Measurements from ENCODE around the gene HBE1.
"Not testable (repeated sequence)": the region's sequence is repeated elsewhere in the genome, so short reads cannot be mapped to it uniquely, and the experiment has no call there.

Gene HBE1

DNA sequence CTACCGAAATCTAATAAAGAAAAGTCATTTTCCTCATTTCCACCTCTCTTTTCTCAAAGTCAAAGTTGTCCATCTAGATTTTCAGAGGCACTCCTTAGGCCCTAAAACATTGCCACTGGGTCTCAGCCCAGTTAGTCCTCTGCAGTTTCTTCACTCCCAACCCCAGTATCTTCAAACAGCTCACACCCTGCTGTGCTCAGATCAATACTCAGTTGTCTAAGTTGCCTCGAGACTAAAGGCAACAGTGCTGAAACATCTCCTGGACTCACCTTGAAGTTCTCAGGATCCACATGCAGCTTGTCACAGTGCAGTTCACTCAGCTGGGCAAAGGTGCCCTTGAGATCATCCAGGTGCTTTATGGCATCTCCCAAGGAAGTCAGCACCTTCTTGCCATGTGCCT is 15.7 kb downstream of the HBE1 start:
- H3K4me1 ChIP-seq (ENCODE audit: control insufficient read depth, insufficient read depth, low read length); H3K4me3 ChIP-seq (ENCODE audit: insufficient read depth, low read depth, low read length); H3K27ac ChIP-seq (ENCODE audit: insufficient read depth, low read depth, low read length, poor library complexity, severe bottlenecking); H3K27me3 ChIP-seq (ENCODE audit: control insufficient read depth, insufficient read depth, low read length, poor library complexity, severe bottlenecking); H3K36me3 ChIP-seq (ENCODE audit: control insufficient read depth, insufficient read depth, low read length); H3K9me3 ChIP-seq (ENCODE audit: control insufficient read depth, low read length): not testable (repeated sequence)
- WGBS, 2 experiments: 92% methylated on average over 2 of the region's 2 CpGs

GRCh38 chr11:5253440-5253839 is 16.3 kb downstream of the HBE1 start:
- H3K36me3 ChIP-seq (ENCODE audit: control insufficient read depth, insufficient read depth, low read length); H3K9me3 ChIP-seq (ENCODE audit: control insufficient read depth, low read length): not testable (repeated sequence)
- 81% methylated on average over 5 of the region's 5 CpGs for WGBS, 2 experiments

GRCh38 chr11:5252919-5253265 is 16.9 kb downstream of the HBE1 start:
- no peaks in the 10 kb centered on the region for H3K36me3 ChIP-seq (ENCODE audit: control insufficient read depth, insufficient read depth, low read length)
- H3K9me3 ChIP-seq (ENCODE audit: control insufficient read depth, low read length): no peaks in the 10 kb centered on the region
- 95 to 97% methylated on average over 1 of the region's 1 CpG for WGBS, 2 experiments
- H3K4me1 ChIP-seq (ENCODE audit: control insufficient read depth, insufficient read depth, low read length): no peaks in the 10 kb centered on the region
- no peaks in the 10 kb centered on the region for H3K27me3 ChIP-seq (ENCODE audit: control insufficient read depth, insufficient read depth, low read length, poor library complexity, severe bottlenecking)
- no peak overlapping the region for H3K27ac ChIP-seq (ENCODE audit: insufficient read depth, low read depth, low read length, poor library complexity, severe bottlenecking)
- H3K4me3 ChIP-seq (ENCODE audit: insufficient read depth, low read depth, low read length): no peak overlapping the region

More at GRCh38 chr11:5253440-5253839, 16.3 kb downstream of the HBE1 start:
- H3K4me1 ChIP-seq (ENCODE audit: control insufficient read depth, insufficient read depth, low read length); H3K27me3 ChIP-seq (ENCODE audit: control insufficient read depth, insufficient read depth, low read length, poor library complexity, severe bottlenecking); H3K4me3 ChIP-seq (ENCODE audit: insufficient read depth, low read depth, low read length); H3K27ac ChIP-seq (ENCODE audit: insufficient read depth, low read depth, low read length, poor library complexity, severe bottlenecking): not testable (repeated sequence)

DNA sequence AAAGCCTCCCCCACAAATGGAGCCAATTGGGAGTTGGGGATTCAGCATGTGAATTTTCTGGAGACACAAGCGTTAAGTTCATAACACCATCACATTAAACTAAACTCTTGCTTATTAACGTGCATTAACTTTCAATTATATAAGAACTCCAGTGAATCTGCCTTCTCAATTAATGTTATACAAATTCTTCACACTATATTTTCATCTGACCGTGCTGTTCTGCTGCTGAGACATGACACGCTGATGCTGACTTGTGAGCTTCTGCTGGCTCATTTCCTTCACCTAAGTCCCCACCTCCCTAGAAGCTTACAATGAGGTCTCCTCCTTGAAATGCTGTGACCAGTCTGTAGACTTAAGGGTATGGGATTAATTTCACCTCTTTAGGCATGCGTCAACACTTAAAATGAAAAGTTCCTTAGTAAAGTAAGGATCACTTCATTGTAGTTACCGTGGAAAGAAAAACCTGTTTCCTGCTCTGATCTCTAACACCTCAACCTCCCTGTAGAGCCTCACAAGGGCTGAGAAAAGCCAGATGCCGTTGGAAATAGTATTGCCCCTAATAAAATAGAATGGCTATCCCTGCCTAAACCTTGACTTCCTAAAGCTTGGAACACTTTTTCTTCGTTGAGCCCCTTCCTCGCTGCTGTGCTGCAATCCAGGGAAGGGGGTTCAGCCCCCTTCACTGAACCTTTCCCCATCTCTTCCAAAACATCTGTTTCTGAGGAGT is 17.4 kb downstream of the HBE1 start:
- 91 to 94% methylated on average over 9 of the region's 9 CpGs for WGBS, 2 experiments
- Histone ChIP-seq H3K27ac (ENCODE audit: insufficient read depth, low read depth, low read length, poor library complexity, severe bottlenecking) (no peak overlapping the region), H3K27me3 (ENCODE audit: control insufficient read depth, insufficient read depth, low read length, poor library complexity, severe bottlenecking) (no peaks in the 10 kb centered on the region)

DNA sequence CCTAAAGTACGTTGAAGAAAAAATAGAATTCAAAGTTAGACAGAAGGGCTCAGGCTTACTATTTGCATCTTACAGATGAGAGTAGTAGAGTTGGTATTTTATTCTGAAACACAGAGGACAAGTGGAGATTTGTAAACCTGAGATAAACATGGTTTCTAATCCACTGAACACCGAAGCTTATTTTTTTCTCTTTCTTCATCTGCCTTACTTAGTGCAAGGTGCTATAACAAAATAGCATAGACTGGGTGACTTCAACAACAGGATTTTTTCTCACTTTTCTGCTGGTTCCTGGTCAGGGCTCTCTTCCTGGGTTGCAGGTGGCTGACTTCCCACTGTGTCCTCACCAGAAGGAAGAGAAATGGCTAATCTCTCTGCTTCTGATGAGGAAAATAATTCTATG is 18.0 kb downstream of the HBE1 start:
- H3K36me3 ChIP-seq (ENCODE audit: control insufficient read depth, insufficient read depth, low read length): no peaks in the 10 kb centered on the region
- WGBS, 2 experiments: 92% methylated on average over 1 to 2 of the region's 2 CpGs
- H3K27ac ChIP-seq (ENCODE audit: insufficient read depth, low read depth, low read length, poor library complexity, severe bottlenecking): no peak overlapping the region
- no peaks in the 10 kb centered on the region for H3K4me1 ChIP-seq (ENCODE audit: control insufficient read depth, insufficient read depth, low read length)
- H3K27me3 ChIP-seq (ENCODE audit: control insufficient read depth, insufficient read depth, low read length, poor library complexity, severe bottlenecking): no peaks in the 10 kb centered on the region
- H3K9me3 ChIP-seq (ENCODE audit: control insufficient read depth, low read length): no peaks in the 10 kb centered on the region
- H3K4me3 ChIP-seq (ENCODE audit: insufficient read depth, low read depth, low read length): no peak overlapping the region

More for the DNA sequence above, 17.4 kb downstream of the HBE1 start:
- Histone ChIP-seq H3K9me3 (ENCODE audit: control insufficient read depth, low read length) (no peaks in the 10 kb centered on the region), H3K36me3 (ENCODE audit: control insufficient read depth, insufficient read depth, low read length) (no peaks in the 10 kb centered on the region), H3K4me1 (ENCODE audit: control insufficient read depth, insufficient read depth, low read length) (no peaks in the 10 kb centered on the region), H3K4me3 (ENCODE audit: insufficient read depth, low read depth, low read length) (no peak overlapping the region)

DNA sequence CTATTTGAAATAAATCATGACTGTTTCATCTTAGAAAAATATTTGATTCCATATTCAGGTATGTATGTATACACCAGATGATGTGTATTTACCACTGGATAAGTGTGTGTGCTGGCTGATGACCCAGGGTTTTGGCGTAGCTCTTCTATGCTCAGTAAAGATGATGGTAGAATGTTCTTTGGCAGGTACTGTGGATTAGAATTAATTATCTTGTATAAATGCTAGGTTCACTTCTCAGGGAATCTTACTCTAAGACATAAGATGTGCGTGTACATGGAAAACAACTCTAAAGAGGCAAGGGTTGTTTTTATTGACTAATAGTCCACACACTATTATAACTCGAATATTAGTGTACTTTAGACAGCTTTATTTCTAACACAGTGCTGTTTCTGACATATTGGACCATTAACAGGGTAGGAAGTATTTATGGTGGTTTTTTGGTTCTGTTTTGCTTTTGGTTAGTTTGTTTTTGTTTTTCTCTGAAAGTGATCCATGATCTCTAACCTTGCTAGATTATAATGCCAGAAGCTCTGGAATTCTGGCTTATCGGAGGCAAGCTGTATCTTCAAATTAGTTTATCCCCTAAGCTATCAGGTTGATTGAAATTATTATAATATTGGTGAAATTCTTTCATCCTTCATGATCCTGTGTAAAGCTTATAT is 19.1 kb downstream of the HBE1 start:
- Histone ChIP-seq H3K4me3 (ENCODE audit: insufficient read depth, low read depth, low read length) (no peak overlapping the region), H3K27me3 (ENCODE audit: control insufficient read depth, insufficient read depth, low read length, poor library complexity, severe bottlenecking) (no peaks in the 10 kb centered on the region), H3K27ac (ENCODE audit: insufficient read depth, low read depth, low read length, poor library complexity, severe bottlenecking) (no peak overlapping the region), H3K4me1 (ENCODE audit: control insufficient read depth, insufficient read depth, low read length) (no peaks in the 10 kb centered on the region), H3K36me3 (ENCODE audit: control insufficient read depth, insufficient read depth, low read length) (no peaks in the 10 kb centered on the region), H3K9me3 (ENCODE audit: control insufficient read depth, low read length) (no peaks in the 10 kb centered on the region)
- 92 to 98% methylated on average over 1 to 4 of the region's 4 CpGs for WGBS, 2 experiments

- not testable (repeated sequence) for H3K27me3 ChIP-seq (ENCODE audit: control insufficient read depth, insufficient read depth, low read length, poor library complexity, severe bottlenecking); H3K27ac ChIP-seq (ENCODE audit: insufficient read depth, low read depth, low read length, poor library complexity, severe bottlenecking); H3K36me3 ChIP-seq (ENCODE audit: control insufficient read depth, insufficient read depth, low read length); H3K4me1 ChIP-seq (ENCODE audit: control insufficient read depth, insufficient read depth, low read length); H3K9me3 ChIP-seq (ENCODE audit: control insufficient read depth, low read length); H3K4me3 ChIP-seq (ENCODE audit: insufficient read depth, low read depth, low read length)
- WGBS, 2 experiments: 82 to 92% methylated on average over 3 of the region's 9 CpGs
These were observed 19.8 kb downstream of the HBE1 start, which contains the start of gene HBG1 for GRCh38 chr11:5249807-5250396. TSS of gene HBG1 (minus strand) at chr11:5249857. CDS start at chr11:5249804, 53 bp downstream.

- H3K9me3 ChIP-seq (ENCODE audit: control insufficient read depth, low read length); H3K4me1 ChIP-seq (ENCODE audit: control insufficient read depth, insufficient read depth, low read length); H3K36me3 ChIP-seq (ENCODE audit: control insufficient read depth, insufficient read depth, low read length); H3K4me3 ChIP-seq (ENCODE audit: insufficient read depth, low read depth, low read length); H3K27me3 ChIP-seq (ENCODE audit: control insufficient read depth, insufficient read depth, low read length, poor library complexity, severe bottlenecking); H3K27ac ChIP-seq (ENCODE audit: insufficient read depth, low read depth, low read length, poor library complexity, severe bottlenecking): not testable (repeated sequence)
- WGBS, 2 experiments: 67 to 100% methylated on average over 1 to 4 of the region's 7 CpGs
These were observed 21.2 kb downstream of the HBE1 start for GRCh38 chr11:5248498-5248897.

DNA sequence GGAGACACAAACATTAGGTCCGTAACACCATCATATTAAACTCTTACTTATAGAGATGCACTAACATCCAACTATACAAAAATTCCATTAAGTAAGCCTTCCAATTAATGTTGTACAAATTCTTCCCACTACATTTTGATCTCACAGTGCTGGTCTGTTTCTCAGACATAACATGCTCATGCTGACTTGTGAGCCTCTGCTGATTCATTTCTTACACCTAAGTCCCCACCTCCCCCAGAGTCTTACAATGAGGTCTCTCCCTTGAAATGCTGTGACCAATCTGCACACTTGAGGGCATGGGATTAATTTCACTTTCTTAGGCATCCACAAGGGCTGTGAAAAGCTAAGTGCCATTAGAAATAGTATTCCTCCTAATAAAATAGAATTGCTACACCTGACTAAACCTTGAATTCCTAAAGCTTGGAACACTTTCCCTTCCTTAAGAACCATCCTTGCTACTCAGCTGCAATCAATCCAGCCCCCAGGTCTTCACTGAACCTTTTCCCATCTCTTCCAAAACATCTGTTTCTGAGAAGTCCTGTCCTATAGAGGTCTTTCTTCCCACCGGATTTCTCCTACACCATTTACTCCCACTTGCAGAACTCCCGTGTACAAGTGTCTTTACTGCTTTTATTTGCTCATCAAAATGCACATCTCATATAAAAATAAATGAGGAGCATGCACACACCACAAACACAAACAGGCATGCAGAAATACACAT is 22.1 kb downstream of the HBE1 start:
- no peaks in the 10 kb centered on the region for H3K9me3 ChIP-seq (ENCODE audit: control insufficient read depth, low read length)
- no peak overlapping the region for H3K4me3 ChIP-seq (ENCODE audit: insufficient read depth, low read depth, low read length)
- 88 to 95% methylated on average over 3 of the region's 3 CpGs for WGBS, 2 experiments
- H3K4me1 ChIP-seq (ENCODE audit: control insufficient read depth, insufficient read depth, low read length): no peaks in the 10 kb centered on the region
- H3K27me3 ChIP-seq (ENCODE audit: control insufficient read depth, insufficient read depth, low read length, poor library complexity, severe bottlenecking): no peaks in the 10 kb centered on the region
- H3K36me3 ChIP-seq (ENCODE audit: control insufficient read depth, insufficient read depth, low read length): no peaks in the 10 kb centered on the region
- no peak overlapping the region for H3K27ac ChIP-seq (ENCODE audit: insufficient read depth, low read depth, low read length, poor library complexity, severe bottlenecking)

All from ectodermal cell (in vitro differentiated cells).